Astrocyte (in vitro differentiated cells and primary cell): ENCODE data around the gene NCEH1. TPM values are rescaled to one million over a fixed set of nuclear protein-coding genes. Genes with fewer than 3 reads are reported as not detected.

Experiments used
- DNase-seq: peaks from one replicate; pipeline ENCODE4 v3.0.0-alpha.2; 2010; ENCODE audit warnings: low read depth
- FAIRE-seq: peaks from 2 replicates; lab custom pipeline; 2011; peaks lifted over from hg19 to GRCh38; lab: Jason Lieb, UNC
- H2AFZ ChIP-seq: 2 replicates; pipeline ENCODE4 v1.6.0; 2012; ENCODE audit warnings: low read depth, low read length, inconsistent platforms
- H3K27ac ChIP-seq: 2 replicates; pipeline ENCODE4 v1.5.1; 2011; ENCODE audit warnings: low read depth, low read length, inconsistent platforms
- H3K27me3 ChIP-seq: 2 replicates; pipeline ENCODE4 v1.6.0; 2011; ENCODE audit warnings: low read length, inconsistent platforms; ENCODE audit not compliant: insufficient read depth
- H3K36me3 ChIP-seq: 2 replicates; pipeline ENCODE4 v1.5.1; 2011; ENCODE audit warnings: low read length, inconsistent platforms; ENCODE audit not compliant: insufficient read depth
- H3K4me1 ChIP-seq: 2 replicates; pipeline ENCODE4 v1.5.1; 2011; ENCODE audit warnings: low read length, inconsistent platforms; ENCODE audit not compliant: insufficient read depth
- H3K4me2 ChIP-seq: 2 replicates; pipeline ENCODE4 v1.6.0; 2012; ENCODE audit warnings: low read length, inconsistent platforms
- H3K4me3 ChIP-seq: 2 replicates; pipeline ENCODE4 v1.5.1; 2011; ENCODE audit warnings: low read depth, mild to moderate bottlenecking, low read length, inconsistent platforms; ENCODE audit not compliant: insufficient read depth
- H3K79me2 ChIP-seq: 2 replicates; pipeline ENCODE4 v1.6.0; 2012; ENCODE audit warnings: mild to moderate bottlenecking, low read length, inconsistent platforms; ENCODE audit not compliant: insufficient read depth
- H3K9ac ChIP-seq: 2 replicates; pipeline ENCODE4 v1.6.0; 2012; ENCODE audit warnings: mild to moderate bottlenecking, low read length, inconsistent platforms
- H3K9me3 ChIP-seq: 2 replicates; pipeline ENCODE4 v1.5.1; 2012; ENCODE audit warnings: low read depth, mild to moderate bottlenecking, low read length, inconsistent platforms; ENCODE audit not compliant: insufficient read depth
- H4K20me1 ChIP-seq: 2 replicates; pipeline ENCODE4 v1.6.0; 2012; ENCODE audit warnings: low read length, inconsistent platforms; ENCODE audit not compliant: insufficient read depth
- H3K27ac Mint-ChIP-seq: one replicate; pipeline ENCODE4 v1.8.0; 2021; ENCODE audit warnings: mild to moderate bottlenecking, mixed read lengths; ENCODE audit not compliant: unreplicated experiment
- H3K27me3 Mint-ChIP-seq: one replicate; pipeline ENCODE4 v1.8.0; 2021; ENCODE audit warnings: low read depth, mixed read lengths; ENCODE audit not compliant: unreplicated experiment
- H3K36me3 Mint-ChIP-seq: one replicate; pipeline ENCODE4 v1.8.0; 2021; ENCODE audit warnings: low read depth, mixed read lengths; ENCODE audit not compliant: unreplicated experiment
- H3K4me1 Mint-ChIP-seq: one replicate; pipeline ENCODE4 v1.8.0; 2021; ENCODE audit warnings: low read depth, mixed read lengths; ENCODE audit not compliant: unreplicated experiment
- H3K4me3 Mint-ChIP-seq: one replicate; pipeline ENCODE4 v1.8.0; 2021; ENCODE audit warnings: mild to moderate bottlenecking, moderate library complexity, mixed read lengths; ENCODE audit not compliant: unreplicated experiment
- H3K9me3 Mint-ChIP-seq: one replicate; pipeline ENCODE4 v1.8.0; 2021; ENCODE audit warnings: mild to moderate bottlenecking, mixed read lengths; ENCODE audit not compliant: unreplicated experiment
- CTCF ChIP-seq: IDR thresholded peaks from 2 replicates; pipeline ENCODE4 v1.5.1; 2011; ENCODE audit warnings: low read depth, mild to moderate bottlenecking, inconsistent platforms, low read length, moderate library complexity; ENCODE audit not compliant: insufficient read depth
- EZH2 ChIP-seq: IDR thresholded peaks from 2 replicates; pipeline ENCODE4 v1.6.1; 2012; ENCODE audit warnings: mild to moderate bottlenecking, low read length, inconsistent platforms; ENCODE audit not compliant: insufficient read depth
- total RNA-seq: library from RNA; stranded (reverse); gene quantifications from 2 replicates; pipeline ENCODE4 v1.2.1, GENCODE V29; 2021

NCEH1 gene
- total RNA-seq, 1 donor from 2014 or later: 14.1 TPM

- H4K20me1 ChIP-seq: peaks cover 44% of the 10 kb centered on the region
- H3K27ac ChIP-seq: no peak overlapping the region
- DNase-seq: no peak
- H3K27me3 ChIP-seq: no peaks in the 10 kb centered on the region
- H3K36me3 ChIP-seq: no peaks in the 10 kb centered on the region
- H2AFZ ChIP-seq: no peak overlapping the region
- H3K4me3 Mint-ChIP-seq: no peak overlapping the region
- no peak overlapping the region for H3K4me2 ChIP-seq
- no peak overlapping the region for H3K9ac ChIP-seq
- H3K79me2 ChIP-seq: peaks cover 93% of the 10 kb centered on the region
- H3K4me1 Mint-ChIP-seq: no peaks in the 10 kb centered on the region
- no peaks in the 10 kb centered on the region for H3K27me3 Mint-ChIP-seq
- no peak for TF ChIP-seq EZH2
- TF ChIP-seq CTCF: no peak
- no peaks in the 10 kb centered on the region for H3K9me3 ChIP-seq
- H3K9me3 Mint-ChIP-seq: no peaks in the 10 kb centered on the region
- no peaks in the 10 kb centered on the region for H3K4me1 ChIP-seq
- no peak overlapping the region for H3K4me3 ChIP-seq
- H3K36me3 Mint-ChIP-seq: no peaks in the 10 kb centered on the region
- FAIRE-seq: no peak
- no peak overlapping the region for H3K27ac Mint-ChIP-seq
Measured at GRCh38 chr3:172700256-172700655, 10.6 kb downstream of the NCEH1 start.

GRCh38 chr3:172699031-172699430 lies 11.8 kb downstream of the NCEH1 start:
- Histone ChIP-seq H3K4me3 (no peak overlapping the region), H3K27me3 (no peaks in the 10 kb centered on the region), H3K79me2 (peaks cover 93% of the 10 kb centered on the region), H2AFZ (no peak overlapping the region), H3K36me3 (no peaks in the 10 kb centered on the region), H3K9me3 (no peaks in the 10 kb centered on the region), H3K9ac (no peak overlapping the region), H3K4me2 (no peak overlapping the region), H4K20me1 (peaks cover 41% of the 10 kb centered on the region), H3K4me1 (no peaks in the 10 kb centered on the region), H3K27ac (no peak overlapping the region)
- no peak overlapping the region for H3K27ac Mint-ChIP-seq
- H3K4me1 Mint-ChIP-seq: no peaks in the 10 kb centered on the region
- H3K27me3 Mint-ChIP-seq: no peaks in the 10 kb centered on the region
- H3K4me3 Mint-ChIP-seq: no peak overlapping the region
- TF ChIP-seq EZH2: no peak
- TF ChIP-seq CTCF: no peak
- H3K36me3 Mint-ChIP-seq: no peaks in the 10 kb centered on the region
- FAIRE-seq (no peak), DNase-seq (no peak)
- H3K9me3 Mint-ChIP-seq: no peaks in the 10 kb centered on the region

- FAIRE-seq (no peak), DNase-seq (no peak)
- Mint-ChIP-seq H3K9me3 (no peaks in the 10 kb centered on the region), H3K4me1 (no peaks in the 10 kb centered on the region), H3K4me3 (no peak overlapping the region), H3K27me3 (no peaks in the 10 kb centered on the region), H3K27ac (no peak overlapping the region), H3K36me3 (no peaks in the 10 kb centered on the region)
- Histone ChIP-seq H3K27ac (no peak overlapping the region), H3K4me2 (no peak overlapping the region), H3K4me1 (no peaks in the 10 kb centered on the region), H3K9me3 (no peaks in the 10 kb centered on the region), H2AFZ (no peak overlapping the region), H3K9ac (no peak overlapping the region), H3K4me3 (no peak overlapping the region), H3K36me3 (no peaks in the 10 kb centered on the region), H3K79me2 (peaks cover 93% of the 10 kb centered on the region), H4K20me1 (peaks cover 37% of the 10 kb centered on the region), H3K27me3 (no peaks in the 10 kb centered on the region)
- TF ChIP-seq CTCF (no peak), EZH2 (no peak)
Measured at GRCh38 chr3:172698631-172699030, 12.2 kb downstream of the NCEH1 start.
